HG03175 (cell line): ENCODE measurements around the gene ASAP2.

Experiments used
- ATAC-seq: cut with Tn5 transposase; IDR thresholded peaks from one replicate; pipeline ENCODE4 v1.9.1; 2021; ENCODE audit warnings: mild to moderate bottlenecking, moderate library complexity; ENCODE audit not compliant: unreplicated experiment

Gene ASAP2

DNA sequence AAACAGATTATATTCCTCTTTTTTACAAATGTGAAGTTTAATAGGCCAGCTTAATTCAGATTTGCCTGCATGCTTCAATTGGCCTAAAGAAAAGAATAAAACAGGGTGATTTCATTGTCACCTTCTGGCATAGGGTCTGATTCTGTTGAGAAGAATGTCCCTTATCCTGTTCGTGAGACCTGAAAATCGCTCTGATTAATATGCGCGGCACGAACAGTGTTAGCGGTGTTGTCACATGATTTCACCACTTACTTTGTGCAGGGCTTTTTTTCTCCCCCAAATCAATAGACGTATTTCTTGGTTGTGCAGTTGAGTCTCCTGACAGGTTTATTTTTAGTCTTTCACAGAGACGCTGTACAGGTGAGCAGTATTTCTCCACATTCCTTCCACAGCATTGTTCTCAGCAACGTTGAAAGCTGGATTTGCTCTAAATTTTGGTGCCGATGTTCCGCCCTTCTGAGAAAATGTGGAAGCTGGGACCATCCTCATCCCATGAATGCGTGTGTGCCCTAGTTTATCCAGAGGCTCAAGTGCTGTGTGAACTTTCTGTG is 134.8 kb downstream of the ASAP2 start:
- ATAC-seq, result no peak

- no peak for ATAC-seq
Observed at GRCh38 chr2:9342659-9343058, 136.0 kb downstream of the ASAP2 start.

DNA sequence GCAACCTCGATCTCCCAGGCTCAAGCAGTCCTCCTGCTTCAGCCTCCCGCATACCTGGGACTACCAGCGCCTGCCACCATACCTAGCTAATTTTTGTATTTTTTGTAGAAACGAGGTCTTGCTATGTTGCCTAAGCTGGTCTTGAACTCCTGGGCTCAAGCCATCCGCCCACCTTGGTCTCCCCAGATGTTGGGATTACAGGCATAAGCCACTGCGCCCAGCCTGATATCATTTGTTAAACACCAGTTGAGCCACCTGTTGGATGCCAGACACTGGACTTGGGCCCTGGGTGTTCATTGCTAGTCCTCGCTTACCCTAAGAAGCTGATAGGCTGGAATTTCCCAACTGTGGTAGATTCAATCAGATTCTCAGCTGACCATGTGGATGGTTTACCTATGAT is 136.9 kb downstream of the ASAP2 start:
- no peak for ATAC-seq

GRCh38 chr2:9344434-9344833 is 137.8 kb downstream of the ASAP2 start:
- ATAC-seq, result no peak

- ATAC-seq, result no peak
Observed at GRCh38 chr2:9345343-9345742, 138.7 kb downstream of the ASAP2 start.

- ATAC-seq, result no peak
Observed at GRCh38 chr2:9345997-9346396, 139.4 kb downstream of the ASAP2 start.

DNA sequence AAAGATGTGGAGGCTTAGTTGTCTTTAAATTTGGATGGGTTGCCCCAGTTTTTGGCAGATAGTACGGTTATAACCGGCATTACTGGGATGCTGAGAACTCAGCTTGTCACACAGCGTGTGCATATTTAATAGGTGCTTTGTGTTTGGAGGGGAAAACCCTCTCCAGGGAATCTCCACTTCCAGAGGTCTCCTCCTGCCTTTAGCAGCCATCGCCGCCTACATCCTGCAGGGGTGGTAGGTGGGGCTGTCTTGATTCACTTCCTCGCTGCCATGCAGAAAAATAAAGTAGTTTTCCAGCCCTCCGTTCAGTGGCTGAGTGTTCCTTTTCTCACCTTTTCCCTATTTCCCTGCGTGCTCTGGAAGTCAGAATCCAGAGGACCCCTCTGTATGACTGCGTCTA is 140.3 kb downstream of the ASAP2 start:
- ATAC-seq, result no peak

DNA sequence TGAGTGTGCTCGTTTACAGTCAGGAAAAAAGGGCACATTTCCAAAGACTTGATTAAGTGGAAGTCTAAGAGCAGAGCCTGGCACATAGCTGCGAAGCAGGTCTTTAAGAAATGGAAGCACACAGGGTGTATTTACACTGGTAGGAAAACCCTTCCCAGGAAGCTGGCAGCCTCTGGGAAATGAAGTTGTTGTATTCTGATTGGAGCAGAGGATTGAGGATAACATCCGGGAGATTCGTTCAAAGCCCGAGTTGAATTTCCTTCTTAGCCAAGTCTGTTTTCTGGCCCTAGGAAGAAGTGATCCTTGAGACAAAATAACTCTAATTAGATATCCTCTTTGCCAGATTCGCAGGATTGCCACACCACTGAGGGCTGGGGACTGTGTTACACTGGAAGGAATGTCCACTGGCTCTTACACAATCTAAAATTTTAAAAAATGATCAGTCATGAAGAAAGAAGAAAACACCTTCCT is 140.8 kb downstream of the ASAP2 start:
- no peak for ATAC-seq

GRCh38 chr2:9354318-9354717 is 147.7 kb downstream of the ASAP2 start:
- no peak for ATAC-seq

GRCh38 chr2:9355270-9355669 is 148.7 kb downstream of the ASAP2 start:
- no peak for ATAC-seq

GRCh38 chr2:9355716-9356115 is 149.1 kb downstream of the ASAP2 start:
- ATAC-seq, result no peak

- ATAC-seq, result no peak
Observed at GRCh38 chr2:9356261-9356660, 149.6 kb downstream of the ASAP2 start.

DNA sequence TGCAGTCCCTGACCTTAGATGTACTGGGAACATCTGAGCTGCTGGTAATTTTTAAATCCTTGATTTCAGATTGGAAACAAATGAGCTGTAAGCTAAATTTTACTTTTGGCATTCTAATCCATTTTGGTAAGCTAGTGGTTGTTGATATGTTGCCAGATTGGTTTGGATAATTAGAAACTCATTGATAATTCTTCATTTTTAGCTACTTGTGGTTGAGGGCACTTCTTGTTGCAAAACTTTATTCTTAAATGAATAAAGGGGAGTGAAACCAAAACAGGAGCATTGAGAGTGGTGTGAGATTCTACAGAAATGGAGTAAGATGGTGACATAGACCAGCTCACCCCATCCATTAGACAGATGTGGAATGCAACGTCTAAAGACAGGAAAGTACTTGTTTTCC is 152.2 kb downstream of the ASAP2 start:
- ATAC-seq, result no peak

- ATAC-seq, result no peak
Observed at GRCh38 chr2:9359463-9359862, 152.9 kb downstream of the ASAP2 start.

DNA sequence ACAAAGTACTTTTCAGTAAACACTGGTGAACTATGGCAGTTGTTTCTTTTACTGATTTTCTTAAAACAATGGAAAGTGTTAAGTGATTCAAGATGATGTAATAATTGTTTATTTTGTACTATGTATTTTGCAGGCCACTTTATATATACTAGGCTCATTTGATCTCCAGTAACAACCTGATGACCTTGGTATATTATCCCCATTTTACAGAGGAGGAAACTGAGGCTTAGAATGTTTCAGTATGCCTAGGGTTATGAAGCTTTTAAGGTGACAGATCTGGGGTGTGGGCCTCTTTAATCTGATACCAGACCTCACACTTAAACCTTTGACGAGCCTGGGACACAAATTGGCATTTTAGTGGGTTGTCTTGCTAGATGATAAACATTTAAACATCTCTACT is 153.5 kb downstream of the ASAP2 start:
- ATAC-seq, result no peak

DNA sequence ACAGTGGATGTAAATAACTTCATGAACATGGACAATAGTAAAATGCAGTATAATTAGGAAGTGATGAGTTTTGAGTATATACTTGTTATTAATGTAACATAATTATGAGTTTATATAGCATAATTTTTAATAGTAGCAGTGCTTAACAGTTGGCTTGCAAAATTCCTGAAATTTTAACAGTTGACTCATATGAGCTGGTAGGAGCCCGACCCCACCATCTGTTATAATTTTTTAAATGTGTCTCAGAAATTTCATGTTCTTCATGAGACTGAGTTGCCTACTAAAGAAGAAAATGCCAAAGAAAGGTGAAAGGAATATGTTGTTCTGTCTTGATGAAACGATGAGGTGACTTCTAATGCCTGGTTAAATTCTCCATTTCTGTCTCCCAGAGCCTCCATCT is 154.1 kb downstream of the ASAP2 start:
- ATAC-seq, result no peak

- ATAC-seq, result no peak
Observed at GRCh38 chr2:9364373-9364772, 157.8 kb downstream of the ASAP2 start.

DNA sequence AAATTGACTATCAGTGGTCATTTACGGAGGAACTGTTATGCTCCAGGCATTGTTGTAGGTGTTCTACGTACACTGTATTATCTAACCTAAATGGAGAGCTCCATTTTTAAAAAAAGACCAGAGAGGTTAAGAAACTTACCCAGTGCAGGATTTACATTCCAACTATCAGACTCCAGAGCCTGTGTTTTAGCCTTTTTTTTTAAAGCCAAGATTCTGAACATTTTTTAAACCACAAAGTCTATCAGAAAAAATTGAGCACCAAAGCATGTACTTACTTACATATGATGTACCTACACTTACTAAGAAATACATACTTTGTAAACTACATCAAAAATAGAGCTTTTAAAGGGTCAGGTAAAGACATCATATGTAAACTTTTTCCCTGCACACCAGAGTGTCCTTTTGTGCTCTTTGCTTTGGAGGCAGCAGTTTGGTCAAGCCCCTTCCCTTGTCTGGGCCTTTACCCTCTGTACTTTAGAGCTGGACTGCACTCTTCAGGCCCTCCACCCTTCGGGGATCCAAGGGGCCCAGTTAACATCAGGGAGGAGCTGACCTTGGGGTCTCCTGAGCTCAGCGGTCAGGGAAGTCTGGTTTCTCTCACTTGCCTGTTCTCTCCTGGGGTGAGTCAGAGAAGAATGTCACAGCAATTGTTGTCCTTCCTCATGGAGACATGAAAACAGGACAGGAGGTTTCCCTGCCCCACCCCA is 158.3 kb downstream of the ASAP2 start:
- ATAC-seq, result no peak

- ATAC-seq, result no peak
Observed at GRCh38 chr2:9365498-9366019, 158.9 kb downstream of the ASAP2 start.

GRCh38 chr2:9366026-9366425 is 159.4 kb downstream of the ASAP2 start:
- ATAC-seq, result no peak

DNA sequence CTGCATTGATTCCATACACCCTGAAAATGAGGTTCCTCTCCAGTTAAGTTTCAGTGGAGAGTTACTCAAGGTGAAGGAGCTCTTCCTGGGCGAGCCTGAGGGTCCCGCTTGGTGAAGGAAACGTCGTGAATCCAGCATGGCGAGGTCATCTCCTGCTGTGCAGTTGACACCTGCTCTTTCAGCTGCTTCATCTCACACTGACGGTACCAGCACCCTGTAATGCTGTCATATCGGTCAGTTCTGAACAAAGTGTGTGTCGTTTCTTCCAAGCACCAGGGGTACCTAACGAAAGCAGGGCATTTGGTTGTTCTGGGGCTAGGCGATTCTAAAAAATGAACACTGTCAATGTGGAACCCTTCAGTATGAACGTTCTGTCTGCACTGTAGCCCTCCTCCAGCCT is 164.1 kb downstream of the ASAP2 start:
- no peak for ATAC-seq

DNA sequence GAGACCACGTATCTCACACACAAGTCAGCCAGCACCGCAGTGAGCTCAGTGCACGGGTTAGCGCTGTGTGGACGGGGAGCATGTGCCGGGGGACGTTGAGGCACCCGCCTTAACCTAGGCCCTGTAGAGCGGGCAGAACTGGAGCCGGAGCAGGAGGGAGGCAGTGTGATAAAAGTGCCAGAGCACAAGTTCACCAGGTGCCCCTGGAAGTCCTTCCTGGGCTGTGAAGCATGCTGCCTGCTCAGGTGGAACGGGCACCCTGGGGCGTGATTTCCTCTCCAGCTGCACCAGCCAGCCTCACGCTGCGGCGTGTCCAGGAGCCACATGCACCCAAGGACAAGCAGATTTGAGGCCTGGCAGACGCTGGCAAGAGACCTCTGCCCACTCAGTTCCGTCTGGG is 166.4 kb downstream of the ASAP2 start:
- peak; percentile 52 for ATAC-seq

DNA sequence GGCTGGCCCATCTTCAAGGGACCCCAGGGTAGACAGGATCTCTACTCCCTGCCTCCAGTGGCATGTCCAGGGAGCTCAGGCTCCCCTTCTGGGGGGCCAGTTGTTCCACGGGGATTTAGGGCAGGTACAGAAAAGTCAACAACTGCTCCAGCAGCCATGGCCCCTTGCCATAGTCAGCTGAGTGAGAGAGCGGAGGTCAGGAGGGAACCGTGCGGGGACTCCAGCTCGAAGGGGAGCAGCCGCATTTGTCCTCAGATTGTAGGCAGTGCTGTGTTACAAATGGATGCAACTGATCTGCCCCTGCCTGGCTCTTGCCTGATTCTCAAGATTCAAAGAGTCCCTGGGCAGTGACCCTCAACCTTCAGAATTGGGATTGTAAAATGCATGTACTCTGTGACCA is 166.9 kb downstream of the ASAP2 start:
- peak; percentile 21 for ATAC-seq
